SK-N-MC (cell line): Measurements from ENCODE around the gene ATOSB.

Source experiments
- EZH2 ChIP-seq: fragments of 200-600 bp; sonication (generic); IDR thresholded peaks from one replicate; pipeline ENCODE4 v1.6.1; 2017; ENCODE audit warnings: antibody characterized with exemption
- POLR2AphosphoS5 ChIP-seq: IDR thresholded peaks from 2 replicates; pipeline ENCODE4 v1.6.1; 2012; ENCODE audit warnings: mild to moderate bottlenecking, low read depth, low read length, borderline replicate concordance

- TF ChIP-seq EZH2 (no peak), POLR2AphosphoS5 (no peak)
These were observed 11.1 kb downstream of the ATOSB start for GRCh38 chr9:35104586-35104985.
